NB4 (cell line): ENCODE measurements around the gene TMEM201.

Experiments
- MYC ChIP-seq: IDR thresholded peaks from 2 replicates; pipeline ENCODE4 v1.6.1; 2011; ENCODE audit warnings: low read depth, low read length
- POLR2A ChIP-seq: IDR thresholded peaks from 2 replicates; pipeline ENCODE4 v1.6.1; 2011; ENCODE audit warnings: mild to moderate bottlenecking; ENCODE audit not compliant: insufficient read length; ENCODE audit errors: extremely low read depth
- TF ChIP-seq, protein P1 (sequence below): IDR thresholded peaks from one replicate; pipeline ENCODE4 v1.5.1; 2012; ENCODE audit warnings: low read depth, low read length

DNA sequence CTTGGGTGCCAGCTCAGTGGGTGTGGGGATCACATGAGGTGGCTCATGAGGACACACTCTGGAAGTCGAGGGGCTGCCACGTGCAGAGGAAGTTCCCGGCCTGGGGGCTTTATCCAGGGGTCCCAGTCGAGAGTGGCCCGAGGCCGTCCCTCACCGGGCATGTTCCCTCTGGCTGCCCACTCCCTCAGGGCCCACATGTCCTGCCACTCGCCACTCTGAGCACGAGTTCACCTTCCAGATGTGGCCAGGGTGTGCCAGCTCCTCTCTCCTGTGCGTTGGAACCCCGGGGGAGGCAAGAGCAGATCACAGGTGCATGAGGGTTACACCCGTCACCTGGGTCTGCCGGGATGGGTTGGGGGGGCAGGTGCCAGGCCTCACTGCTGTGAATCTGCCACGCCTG, 14.6 kb downstream of the TMEM201 start:
- TF ChIP-seq, protein P1, sequence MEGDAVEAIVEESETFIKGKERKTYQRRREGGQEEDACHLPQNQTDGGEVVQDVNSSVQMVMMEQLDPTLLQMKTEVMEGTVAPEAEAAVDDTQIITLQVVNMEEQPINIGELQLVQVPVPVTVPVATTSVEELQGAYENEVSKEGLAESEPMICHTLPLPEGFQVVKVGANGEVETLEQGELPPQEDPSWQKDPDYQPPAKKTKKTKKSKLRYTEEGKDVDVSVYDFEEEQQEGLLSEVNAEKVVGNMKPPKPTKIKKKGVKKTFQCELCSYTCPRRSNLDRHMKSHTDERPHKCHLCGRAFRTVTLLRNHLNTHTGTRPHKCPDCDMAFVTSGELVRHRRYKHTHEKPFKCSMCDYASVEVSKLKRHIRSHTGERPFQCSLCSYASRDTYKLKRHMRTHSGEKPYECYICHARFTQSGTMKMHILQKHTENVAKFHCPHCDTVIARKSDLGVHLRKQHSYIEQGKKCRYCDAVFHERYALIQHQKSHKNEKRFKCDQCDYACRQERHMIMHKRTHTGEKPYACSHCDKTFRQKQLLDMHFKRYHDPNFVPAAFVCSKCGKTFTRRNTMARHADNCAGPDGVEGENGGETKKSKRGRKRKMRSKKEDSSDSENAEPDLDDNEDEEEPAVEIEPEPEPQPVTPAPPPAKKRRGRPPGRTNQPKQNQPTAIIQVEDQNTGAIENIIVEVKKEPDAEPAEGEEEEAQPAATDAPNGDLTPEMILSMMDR: no peak
- TF ChIP-seq POLR2A: no peak
- TF ChIP-seq MYC: no peak
